Activated T-helper 1 cell treated with Interleukin-2 at 50 U/mL for 16 hours (primary cell): ENCODE measurements around the gene EPS15.
"Not testable (repeated sequence)": the region's sequence is repeated elsewhere in the genome, so short reads cannot be mapped to it uniquely, and the experiment has no call there.

Experiments used
- DNase-seq: peaks from one replicate; pipeline ENCODE4 v3.0.0-alpha.2; 2020; ENCODE audit warnings: low read depth

Gene EPS15

DNA sequence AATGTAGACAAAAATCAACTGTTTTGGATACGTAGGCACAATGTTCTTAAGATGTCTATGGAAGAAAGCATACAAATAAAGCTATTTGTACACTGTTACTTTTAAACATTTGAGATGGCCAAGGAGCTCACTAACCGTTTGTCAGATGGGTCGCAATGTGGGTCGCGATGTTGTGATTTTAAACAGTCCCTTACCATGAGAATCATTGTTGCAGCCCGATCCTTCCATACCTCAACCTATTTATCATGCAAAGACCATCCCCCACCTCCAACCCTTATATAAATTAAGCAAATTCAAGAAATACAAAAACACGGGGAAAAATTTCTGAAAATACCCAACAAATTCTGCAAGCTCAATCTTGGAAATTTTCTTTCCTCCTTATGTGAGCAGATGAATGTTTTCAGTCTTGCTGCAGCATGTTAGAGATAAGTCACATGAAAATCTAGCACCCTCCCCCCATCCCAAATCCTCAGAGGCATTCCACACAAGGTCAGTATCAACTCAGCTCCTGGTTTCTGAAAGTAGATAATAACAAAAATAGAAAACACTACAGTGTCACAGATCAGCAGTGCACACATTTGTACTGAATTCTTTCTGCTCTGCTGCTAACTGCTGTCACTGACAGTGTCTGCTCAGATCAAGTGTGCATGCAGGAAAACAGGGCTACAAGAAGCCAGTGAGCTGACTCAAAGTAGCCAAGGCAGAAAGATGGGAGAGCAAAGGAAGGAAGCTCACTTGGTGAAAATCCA lies 95.8 kb downstream of the EPS15 start:
- DNase-seq = no peak

DNA sequence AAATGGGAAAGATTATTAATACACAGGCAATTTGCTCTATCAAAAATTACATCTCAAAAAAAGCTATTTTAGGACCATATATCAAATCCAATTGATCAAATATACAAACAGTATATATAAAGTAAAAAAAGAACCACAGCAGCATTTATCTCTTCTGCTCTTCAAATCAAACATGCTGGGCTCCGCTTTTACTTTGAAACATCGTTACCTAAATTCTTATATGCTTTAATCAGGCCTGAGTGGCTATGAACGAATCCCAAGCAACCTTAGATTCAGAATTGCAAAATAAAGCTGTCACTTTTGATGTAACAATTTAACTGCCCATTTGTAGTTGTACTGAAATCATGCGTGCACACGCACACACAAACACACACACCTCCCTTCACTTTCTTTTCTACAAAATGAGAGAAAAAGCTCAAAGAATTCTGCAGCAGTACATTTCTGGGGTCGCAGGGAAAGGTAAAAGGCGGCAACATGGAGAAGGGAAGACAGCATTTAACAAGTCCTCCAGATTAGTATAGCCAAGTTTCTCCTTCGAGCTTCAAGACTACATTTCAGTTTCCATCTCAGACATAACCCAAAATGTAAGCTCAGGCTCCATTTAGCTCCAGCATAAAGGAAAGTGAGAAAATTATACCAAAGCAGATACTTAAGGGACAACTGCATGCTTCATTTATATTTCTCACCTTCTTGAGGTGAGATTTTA lies 96.5 kb downstream of the EPS15 start:
- DNase-seq = no peak

DNA sequence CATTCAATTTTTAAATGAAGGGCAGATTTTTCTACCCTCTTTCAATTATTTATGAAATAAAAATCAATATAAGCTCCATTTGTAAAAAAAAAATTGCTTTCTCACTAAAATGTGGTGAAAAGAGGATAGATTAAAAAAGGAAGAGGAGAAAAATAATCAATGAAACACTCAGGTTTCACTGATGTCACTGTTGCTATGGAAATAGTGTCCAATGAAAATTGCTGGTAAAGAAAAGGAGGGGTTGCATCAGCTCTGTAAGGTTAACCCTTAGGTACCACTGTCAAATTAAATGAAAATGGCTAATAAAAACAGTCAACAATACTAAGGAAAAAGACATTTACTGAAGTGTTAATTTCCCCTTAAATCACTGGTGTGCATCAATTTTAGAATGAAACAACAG lies 97.1 kb downstream of the EPS15 start:
- no peak for DNase-seq

DNA sequence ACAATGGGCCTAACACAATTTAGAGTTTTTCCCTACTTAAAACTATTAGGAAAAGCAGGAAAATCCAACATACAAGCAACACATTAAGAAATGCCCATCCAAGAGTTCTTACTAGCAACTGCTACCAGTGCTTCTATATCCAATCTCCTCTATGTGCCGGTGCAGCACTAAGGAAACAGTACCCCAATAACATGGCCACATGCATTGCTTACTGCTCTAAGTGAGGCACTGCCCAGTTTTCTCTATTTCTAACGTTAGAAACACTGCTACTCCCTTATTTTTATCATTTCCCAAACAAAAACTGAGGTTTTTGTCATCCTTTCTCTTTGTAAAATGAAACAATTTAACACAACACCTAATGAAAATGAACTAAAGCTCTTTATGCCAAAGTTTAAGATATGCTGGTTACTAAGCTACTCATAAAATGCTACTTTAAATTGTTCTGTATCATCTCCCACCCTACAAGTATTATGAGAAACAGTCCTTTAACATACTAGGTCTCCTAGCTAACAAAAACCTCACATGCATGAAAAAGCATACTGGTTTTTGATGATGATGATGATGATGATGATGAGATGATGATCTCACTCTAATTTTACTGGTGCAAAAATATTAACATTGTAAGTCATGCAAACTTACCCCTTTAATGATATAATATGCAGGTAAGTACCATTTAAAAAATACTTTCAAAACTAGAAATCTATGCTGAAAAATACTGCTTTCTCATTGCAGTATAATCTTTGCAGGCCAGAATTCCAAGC lies 98.0 kb downstream of the EPS15 start:
- DNase-seq = no peak

DNA sequence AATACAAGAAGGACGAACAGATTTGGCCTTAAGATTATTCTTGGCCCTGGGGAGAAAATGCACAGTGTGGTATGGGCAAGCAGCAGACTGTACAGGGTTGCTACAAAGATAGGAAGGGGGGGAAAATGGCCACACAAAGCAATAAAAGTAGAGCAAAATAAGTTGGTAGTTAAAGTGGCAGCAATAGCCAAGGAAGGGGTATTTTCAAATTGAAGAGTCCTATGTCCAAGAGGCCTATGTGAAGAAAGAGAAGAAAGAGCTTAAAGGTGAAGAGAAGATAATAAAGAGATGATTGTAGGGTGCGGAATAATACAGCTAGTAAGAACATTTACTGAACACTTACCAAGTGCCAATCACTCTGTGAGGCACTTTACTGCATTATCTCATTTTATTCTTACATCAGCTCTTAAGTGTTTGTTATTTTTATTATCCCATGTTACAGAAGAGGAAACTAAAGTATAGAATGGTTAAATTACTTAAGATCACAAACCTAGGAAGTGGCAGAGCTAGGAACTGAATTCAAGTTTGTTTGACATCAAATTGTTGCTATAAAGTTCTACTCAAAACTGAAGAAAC lies 100.6 kb downstream of the EPS15 start:
- DNase-seq = no peak

DNA sequence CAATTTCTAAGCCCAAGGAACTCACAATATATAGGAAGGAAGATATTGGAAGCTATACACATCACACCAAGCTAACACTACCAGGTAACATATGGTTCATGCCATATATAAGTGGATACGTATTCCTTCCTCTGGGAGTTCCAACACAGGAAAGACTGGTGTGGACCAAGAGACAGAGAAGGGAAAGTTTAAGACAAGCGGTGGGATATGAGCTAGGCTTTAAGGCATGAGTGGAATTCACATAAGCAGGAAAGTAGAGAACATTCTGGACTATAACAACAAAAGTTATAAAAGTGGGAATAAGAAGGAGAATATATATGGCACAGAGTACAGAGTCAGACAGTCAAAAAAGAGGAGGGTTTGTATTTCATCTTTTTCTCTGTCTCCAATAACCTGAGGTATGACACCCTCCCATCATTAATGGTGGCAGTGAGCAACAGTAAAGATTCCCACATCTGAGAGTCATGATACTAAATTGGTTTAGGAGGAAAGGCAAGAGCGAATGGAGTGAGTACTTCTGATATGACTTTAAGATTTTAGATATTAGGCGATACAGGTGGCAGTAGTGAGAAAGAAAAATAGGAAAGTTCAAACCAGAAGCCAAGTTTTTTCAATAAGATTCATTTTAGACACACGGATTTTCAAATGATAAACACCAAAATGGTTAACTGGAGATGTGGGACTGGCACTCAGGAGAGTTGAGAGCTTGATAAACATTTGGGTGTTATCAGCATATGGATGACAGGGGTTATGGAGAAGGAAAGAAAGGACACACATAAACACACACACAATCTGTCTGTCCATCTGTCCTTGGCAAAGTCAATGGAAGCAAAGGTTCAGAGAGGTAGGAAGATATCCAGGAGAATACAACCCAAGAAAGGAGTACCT lies 101.3 kb downstream of the EPS15 start:
- no peak for DNase-seq

DNA sequence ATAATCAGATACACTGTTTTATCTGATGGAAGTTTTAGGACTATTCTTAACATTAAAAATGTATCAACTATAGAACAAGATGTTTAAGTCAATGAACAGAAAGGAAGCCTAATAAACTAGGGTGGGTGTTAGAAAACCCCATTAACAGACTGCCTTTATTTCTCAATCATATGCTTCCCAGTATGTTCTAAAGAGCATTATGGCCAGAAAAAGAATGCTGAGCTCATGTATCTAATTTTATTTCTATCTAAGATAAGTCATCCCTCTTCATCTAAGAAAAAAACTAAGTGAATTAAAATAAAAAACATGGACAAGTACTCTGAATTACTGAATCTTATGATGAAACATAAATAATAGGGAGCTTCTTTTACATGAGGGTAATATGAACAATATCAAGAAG lies 102.2 kb downstream of the EPS15 start:
- no peak for DNase-seq

DNA sequence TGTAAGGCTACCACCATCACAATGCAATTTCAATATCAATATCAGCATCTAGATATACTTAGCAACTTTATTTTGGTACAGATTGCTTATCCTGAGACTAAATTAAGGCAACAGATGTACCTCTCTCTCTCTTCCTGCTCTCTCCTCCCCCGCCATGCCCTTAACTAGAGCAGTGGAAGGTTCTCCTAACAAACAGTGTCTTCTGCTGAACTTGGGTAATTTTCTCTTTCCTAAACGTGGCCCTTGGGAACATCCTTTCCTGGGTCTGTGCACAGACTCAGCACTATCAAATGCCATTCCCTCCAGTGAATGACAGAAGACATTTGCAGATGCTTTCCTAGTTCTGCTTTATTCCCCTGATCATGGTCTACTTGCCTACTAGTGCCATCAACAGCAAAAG lies 103.1 kb downstream of the EPS15 start:
- no peak for DNase-seq

DNA sequence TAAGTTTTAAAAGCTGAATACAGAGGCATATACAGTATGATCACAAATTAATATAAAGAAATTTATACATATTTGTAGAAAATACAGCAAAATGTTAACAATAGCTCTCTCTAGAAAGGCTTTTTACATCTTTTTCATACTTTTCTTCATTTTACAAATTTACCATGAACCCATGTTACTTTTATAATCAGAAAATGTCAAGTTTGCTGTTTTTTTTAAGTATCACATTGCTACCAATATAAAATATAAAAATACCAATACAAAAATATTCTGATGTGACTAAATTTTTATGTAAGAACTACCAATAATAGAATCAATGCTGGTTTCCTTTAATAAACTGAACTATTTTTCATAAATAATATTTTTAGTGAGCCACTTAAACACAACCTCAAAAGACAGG lies 104.3 kb downstream of the EPS15 start:
- DNase-seq = no peak

DNA sequence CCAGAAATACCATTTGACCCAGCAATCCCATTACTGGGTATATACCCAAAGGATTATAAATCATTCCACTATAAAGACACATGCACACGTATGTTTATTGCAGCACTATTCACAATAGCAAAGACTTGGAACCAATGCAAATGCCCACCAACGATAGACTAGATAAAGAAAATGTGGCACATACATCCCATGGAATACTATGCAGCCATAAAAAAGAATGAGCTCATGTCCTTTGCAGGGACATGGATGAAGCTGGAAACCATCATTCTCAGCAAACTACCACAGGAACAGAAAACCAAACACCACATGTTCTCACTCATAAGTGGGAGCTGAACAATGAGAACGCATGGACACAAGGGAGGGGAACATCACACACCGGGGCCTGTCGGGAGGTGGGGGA lies 107.2 kb downstream of the EPS15 start:
- not testable (repeated sequence) for DNase-seq

DNA sequence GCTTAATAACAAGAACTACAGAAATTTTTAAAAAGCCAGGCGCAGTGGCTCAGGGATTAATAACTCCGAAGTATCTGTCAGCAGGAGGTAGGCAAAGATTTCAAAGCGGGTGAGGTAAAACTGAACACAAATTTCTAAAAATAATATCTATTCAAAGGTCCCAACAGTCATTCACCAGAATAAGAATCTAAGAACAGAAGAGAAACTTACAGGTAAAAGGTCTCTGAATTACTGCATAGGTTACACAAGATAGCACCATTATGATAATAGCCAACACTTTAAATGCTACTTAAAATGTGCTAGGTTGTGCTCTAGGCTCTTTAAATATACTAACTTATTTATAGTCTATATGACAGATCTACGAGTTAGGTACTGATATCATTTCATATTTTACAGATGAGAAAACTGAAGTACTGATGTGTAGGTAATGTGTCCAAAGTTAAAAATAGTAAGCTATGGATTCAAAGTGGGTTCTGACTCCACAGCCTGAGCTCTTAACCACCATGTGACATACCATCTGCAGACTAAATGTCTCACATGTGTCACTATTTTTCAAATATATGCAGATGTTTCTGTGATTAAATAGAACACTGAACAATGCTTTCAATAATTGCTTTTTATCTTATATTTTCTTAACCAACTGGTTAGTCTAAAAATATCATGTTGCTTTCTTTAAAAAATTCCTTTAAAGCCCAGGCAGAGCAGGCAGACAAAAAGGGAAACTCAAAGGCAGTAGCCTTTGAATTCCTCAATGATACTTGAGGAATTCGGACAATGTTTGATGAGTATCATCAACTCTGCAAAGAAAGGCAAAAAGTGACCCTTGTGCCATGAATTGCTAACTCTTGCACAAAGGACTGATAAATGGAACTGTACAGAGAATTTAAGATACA lies 108.3 kb downstream of the EPS15 start:
- DNase-seq = no peak

DNA sequence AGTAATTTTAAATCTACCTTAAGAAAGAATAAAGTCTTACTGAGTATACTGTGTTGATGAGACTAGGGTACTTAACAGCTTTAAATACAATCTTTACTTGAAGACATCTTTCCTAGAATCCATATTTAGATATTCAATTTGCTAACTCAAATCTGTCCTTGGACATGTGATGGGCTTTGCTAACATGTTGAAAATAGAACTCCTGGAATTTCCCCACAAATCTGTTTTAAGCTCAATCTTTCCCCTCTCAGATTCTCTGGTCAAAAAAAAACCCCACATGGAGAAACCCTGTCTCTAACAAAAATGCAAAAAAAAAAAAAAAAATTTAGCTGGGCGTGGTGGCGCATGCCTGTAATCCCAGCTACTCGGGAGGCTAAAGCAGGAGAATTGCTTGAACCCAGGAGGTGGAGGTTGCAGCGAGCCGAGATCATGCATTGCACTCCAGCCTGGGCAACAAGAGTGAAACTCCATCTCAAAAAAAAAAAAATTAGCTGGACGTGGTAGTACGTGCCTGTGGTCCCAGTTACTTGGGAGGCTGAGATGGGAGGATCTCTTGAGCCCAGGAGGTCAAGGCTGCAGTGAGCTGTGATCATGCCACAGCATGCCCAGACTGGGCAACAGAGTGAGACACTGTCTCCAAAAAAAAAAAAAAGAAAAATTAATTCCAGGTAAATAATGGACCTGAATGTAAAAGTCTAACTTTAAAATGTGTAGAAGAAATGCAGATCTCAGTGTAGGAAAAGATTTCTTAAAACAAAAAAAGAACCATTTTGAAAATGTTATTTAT lies 109.1 kb downstream of the EPS15 start:
- not testable (repeated sequence) for DNase-seq

DNA sequence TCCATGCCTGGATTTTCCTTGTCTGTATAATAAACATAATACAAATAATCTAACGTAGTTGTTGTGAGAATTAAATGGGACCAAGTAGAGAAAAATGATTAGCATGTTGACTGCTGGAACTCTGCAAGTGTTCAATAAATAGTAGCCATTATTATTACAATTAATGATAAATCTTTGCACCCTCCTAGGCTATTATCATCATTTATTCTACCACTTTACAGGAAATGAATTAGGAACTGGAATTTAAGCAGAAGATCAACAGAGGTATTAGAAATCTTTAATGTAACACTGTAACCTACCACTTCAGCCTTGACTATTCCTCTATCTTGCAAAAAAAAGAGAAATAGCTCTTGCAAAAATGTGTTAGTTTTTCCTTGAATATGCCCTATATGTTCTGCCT lies 126.8 kb downstream of the EPS15 start:
- no peak for DNase-seq

DNA sequence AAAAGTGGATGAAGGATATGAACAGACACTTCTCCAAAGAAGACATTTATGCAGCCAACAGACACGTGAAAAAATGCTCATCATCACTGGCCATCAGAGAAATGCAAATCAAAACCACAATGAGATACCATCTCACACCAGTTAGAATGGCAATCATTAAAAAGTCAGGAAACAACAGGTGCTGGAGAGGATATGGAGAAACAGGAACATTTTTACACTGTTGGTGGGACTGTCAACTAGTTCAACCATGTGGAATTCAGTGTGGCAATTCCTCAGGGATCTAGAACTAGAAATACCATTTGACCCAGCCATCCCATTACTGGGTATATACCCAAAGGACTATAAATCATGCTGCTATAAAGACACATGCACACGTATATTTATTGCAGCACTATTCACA lies 128.4 kb downstream of the EPS15 start:
- DNase-seq = not testable (repeated sequence)

DNA sequence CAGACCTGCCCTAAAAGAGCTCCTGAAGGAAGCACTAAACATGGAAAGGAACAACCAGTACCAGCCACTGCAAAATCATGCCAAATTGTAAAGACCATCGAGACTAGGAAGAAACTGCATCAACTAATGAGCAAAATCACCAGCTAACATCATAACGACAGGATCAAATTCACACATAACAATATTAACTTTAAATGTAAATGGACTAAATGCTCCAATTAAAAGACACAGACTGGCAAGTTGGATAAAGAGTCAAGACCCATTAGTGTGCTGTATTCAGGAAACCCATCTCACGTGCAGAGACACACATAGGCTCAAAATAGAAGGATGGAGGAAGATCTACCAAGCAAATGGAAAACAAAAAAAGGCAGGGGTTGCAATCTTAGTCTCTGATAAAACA lies 131.8 kb downstream of the EPS15 start:
- DNase-seq = not testable (repeated sequence)

DNA sequence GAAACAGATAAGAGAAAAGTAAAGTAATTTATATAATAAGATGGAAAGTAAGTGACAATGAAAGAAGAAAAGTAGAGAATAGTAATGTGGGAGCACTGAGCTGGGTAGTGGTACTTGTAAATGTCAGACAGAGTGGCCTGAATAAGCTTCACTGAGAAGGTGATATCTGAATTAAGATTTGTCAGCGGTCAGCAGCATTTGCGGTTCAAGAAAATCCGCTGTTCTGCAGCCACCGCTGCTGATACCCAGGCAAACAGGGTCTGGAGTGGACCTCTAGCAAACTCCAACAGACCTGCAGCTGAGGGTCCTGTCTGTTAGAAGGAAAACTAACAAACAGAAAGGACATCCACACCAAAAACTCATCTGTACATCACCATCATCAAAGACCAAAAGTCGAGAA lies 132.8 kb downstream of the EPS15 start:
- DNase-seq = not testable (repeated sequence)

DNA sequence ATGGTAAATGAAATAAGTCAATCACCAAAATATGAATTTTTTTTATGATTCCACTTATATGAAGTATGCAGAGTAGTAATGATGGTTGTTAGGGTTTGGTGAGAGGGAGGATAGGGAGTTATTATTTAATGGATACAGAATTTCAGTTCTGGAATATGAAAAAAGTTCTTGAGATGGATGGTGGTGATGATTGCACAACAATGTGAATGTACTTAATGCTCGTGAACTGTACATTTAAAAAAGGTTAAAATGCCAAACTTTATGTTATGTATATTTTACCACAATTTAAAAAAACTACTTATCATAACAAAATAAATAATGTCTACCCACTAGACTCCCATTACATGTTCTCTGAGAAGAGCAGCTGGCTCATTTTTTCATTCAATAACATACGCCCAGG lies 133.3 kb downstream of the EPS15 start:
- DNase-seq = no peak

DNA sequence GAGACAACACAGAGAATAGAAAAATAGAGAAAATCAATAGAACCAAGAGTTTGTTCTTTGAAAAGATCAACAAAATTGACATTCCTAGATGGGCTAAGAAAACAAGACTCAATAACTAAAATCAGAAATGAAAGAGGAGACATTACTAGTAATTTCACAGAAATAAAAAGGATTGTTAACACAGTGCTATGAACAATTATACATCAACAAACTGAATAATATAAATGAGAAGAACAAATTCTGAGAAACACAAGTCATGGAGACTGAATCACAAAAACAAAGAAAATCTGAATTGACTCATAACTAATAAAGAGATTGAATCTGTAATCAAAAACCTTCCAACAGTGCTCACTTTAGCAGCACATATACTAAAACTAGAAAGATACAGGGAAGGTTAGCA lies 137.1 kb downstream of the EPS15 start:
- DNase-seq = no peak

DNA sequence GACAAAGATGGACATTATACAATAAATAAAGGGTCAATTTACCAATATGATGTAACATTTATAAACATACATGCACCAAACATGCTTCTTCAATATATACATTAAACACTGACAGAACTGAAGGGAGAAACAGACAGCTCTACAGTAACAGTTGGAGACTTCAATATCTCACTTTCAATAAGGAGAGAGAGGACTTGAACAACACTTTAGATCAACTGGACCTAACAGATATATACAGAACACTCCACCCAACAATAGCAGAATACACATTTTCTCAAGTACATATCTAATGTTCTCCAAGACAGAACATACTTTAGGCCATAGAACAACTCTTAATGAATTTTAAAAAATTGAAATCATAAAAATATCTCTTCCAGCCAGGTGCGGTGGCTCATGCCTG lies 138.1 kb downstream of the EPS15 start:
- no peak for DNase-seq

DNA sequence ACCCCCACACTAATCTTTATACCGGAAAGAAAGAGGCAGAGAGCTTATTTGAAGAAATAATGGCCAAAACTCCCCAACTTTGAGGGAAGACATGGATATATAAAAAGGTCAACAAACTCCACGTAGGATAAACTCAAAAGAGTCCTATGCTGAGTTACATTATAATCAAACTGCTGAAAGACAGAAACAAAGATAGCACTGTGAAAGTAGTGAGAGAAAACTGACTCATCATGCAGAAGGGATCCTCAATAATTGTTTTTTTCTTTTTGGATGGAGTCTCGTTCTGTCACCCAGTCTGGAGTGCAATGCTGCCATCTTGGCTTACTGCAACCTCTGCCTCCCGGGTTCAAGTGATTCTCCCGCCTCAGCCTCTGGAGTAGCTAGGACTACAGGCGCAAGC lies 140.2 kb downstream of the EPS15 start:
- DNase-seq = no peak
